Lung microvascular endothelial cell (primary cell): Measurements from ENCODE around the gene GRK5. TPM values are rescaled to one million over a fixed set of nuclear protein-coding genes. Genes with fewer than 3 reads are reported as not detected.

Experiments used
- DNase-seq, 2 donors: peaks; one replicate each; pipeline versions ENCODE4 v3.0.0 to v3.0.0-alpha.2; 2010; ENCODE audit warnings: low read depth in 2 of 2
- total RNA-seq: library from RNA; depleted of rRNA; stranded (reverse); fragments of >200 nt; gene quantifications from 2 replicates; pipeline ENCODE4 v1.2.1, GENCODE V29; 2014

Gene GRK5
- total RNA-seq, 1 donor from 2014 or later: 33.7 TPM

- DNase-seq: peak in 1 of 2 donors; percentile 85
Measured at GRCh38 chr10:119357412-119358151, 150.2 kb downstream of the GRK5 start.

GRCh38 chr10:119358152-119358512, 150.8 kb downstream of the GRK5 start:
- DNase-seq: no peak

- no peak for DNase-seq
Measured at GRCh38 chr10:119358567-119358966, 151.2 kb downstream of the GRK5 start.

- no peak for DNase-seq
Measured at GRCh38 chr10:119359025-119359424, 151.7 kb downstream of the GRK5 start.

GRCh38 chr10:119360181-119360921, 153.0 kb downstream of the GRK5 start:
- DNase-seq: peak; percentile 23 to 62

GRCh38 chr10:119361037-119361436, 153.7 kb downstream of the GRK5 start:
- DNase-seq: no peak

- no peak for DNase-seq
Measured at GRCh38 chr10:119362122-119362521, 154.8 kb downstream of the GRK5 start.

- no peak for DNase-seq
Measured at GRCh38 chr10:119364645-119365600, 157.6 kb downstream of the GRK5 start.

GRCh38 chr10:119365773-119366599, 158.6 kb downstream of the GRK5 start:
- DNase-seq: no peak

GRCh38 chr10:119367841-119368549, 160.6 kb downstream of the GRK5 start:
- DNase-seq: peak; percentile 25 to 44

- DNase-seq: no peak
Measured at GRCh38 chr10:119368581-119368980, 161.2 kb downstream of the GRK5 start.

GRCh38 chr10:119368991-119369869, 161.9 kb downstream of the GRK5 start:
- peak; percentile 27 to 52 for DNase-seq

GRCh38 chr10:119370111-119370741, 162.9 kb downstream of the GRK5 start:
- DNase-seq: peak; percentile 58 to 95

- DNase-seq: peak; percentile 90 to 91
Measured at GRCh38 chr10:119370972-119371703, 163.8 kb downstream of the GRK5 start.

- DNase-seq: peak in 1 of 2 donors; percentile 21
Measured at GRCh38 chr10:119371704-119372663, 164.6 kb downstream of the GRK5 start.

- DNase-seq: no peak
Measured at GRCh38 chr10:119373294-119374102, 166.1 kb downstream of the GRK5 start.
